Activated T-cell treated with anti-CD3 and anti-CD28 coated beads for 4 hours (primary cell): Measurements from ENCODE around the gene CHN2.
A peak's percentile ranks its signal among the peaks of the same experiment; 100 is the strongest.

Experiments used
- DNase-seq: peaks from one replicate; pipeline ENCODE4 v3.0.0-alpha.2; 2020

Gene CHN2

DNA sequence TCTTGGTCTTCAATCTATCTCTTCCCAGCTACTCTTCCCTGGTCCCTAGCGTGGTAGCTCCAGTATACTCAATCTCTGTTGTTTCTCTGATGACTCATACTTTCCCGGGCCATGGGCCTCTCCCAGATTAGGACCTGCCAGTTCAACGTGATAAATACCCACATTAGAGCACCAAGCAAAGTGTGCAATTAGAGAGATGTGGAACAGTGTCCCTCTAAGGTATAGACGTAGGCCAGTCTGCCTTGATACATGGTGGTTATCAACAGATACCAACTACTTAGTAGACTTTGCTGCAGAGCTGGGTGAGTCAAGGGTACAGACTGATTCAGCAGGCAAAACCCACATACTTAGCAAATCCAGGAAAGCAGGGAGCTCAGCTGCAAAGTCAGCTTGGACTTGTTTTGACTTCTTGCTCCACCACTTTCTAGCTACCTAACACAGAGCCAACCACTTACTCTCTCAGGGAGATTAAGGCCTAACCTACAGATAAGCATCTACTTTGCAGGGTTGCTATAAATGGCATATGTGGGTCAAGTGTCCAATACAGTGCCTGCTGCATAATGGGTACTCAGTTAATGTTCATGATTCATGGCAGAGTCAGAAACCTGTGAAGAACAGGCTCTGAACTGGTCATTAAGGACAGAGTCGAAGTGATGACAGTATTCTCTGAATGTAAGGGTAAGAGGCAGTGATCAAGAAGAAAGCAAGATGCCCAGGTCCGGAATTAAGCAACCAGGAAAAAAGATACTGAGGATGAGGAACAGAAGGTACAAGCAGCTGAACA, 176.1 kb downstream of the CHN2 start:
- DNase-seq, result no peak

DNA sequence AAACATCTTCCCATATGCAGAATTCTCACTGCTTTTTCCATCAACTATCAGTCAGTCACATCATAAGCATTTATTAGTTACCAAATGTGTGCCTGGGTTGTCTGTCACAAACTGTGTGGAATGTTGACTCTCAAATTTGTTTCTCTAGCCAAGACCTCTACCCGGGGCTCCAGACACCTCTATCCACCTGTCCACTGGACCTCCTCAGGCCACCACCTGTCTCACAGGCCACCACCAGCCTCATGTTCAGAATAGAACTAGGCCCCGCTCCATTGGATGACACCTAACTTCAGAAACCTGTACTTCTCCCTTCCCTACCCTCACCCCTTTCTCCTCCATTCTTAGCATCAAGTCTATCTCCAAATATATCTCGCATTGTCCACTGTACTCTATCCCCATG, 176.9 kb downstream of the CHN2 start:
- DNase-seq, result no peak

DNA sequence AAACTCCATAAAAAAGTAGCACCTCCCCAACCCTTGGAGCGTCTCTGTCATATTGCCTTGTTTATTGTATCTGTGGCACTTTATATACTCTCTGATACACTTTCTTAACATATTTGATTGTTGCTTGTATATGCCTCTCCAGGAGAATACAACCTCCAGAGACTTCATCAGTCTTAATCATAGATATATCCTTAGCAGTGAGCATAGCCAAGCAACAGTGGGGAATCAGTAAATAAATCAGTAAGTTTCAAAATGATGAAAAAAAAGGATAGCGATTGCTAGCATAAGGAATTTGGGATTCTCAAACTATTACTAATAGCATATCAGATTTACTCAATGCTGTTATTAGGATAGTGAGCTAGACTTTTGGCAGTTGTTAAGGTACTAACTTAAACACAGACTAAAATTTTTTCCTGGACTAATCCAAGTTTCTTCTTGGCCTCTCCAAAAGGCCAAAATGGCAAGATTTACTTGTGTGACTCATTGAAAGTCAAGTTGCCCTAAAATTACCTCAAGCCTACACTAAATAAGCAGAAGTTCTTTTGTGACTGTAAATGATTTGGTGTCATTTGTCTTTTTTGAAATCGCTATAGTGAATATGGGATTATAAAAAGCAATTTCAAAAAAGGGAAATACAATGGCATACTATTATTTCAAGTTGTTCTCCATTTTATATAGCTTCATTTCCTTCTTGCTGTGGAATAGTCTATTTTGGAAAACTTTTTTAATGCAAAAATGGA, 177.9 kb downstream of the CHN2 start:
- DNase-seq, result no peak

DNA sequence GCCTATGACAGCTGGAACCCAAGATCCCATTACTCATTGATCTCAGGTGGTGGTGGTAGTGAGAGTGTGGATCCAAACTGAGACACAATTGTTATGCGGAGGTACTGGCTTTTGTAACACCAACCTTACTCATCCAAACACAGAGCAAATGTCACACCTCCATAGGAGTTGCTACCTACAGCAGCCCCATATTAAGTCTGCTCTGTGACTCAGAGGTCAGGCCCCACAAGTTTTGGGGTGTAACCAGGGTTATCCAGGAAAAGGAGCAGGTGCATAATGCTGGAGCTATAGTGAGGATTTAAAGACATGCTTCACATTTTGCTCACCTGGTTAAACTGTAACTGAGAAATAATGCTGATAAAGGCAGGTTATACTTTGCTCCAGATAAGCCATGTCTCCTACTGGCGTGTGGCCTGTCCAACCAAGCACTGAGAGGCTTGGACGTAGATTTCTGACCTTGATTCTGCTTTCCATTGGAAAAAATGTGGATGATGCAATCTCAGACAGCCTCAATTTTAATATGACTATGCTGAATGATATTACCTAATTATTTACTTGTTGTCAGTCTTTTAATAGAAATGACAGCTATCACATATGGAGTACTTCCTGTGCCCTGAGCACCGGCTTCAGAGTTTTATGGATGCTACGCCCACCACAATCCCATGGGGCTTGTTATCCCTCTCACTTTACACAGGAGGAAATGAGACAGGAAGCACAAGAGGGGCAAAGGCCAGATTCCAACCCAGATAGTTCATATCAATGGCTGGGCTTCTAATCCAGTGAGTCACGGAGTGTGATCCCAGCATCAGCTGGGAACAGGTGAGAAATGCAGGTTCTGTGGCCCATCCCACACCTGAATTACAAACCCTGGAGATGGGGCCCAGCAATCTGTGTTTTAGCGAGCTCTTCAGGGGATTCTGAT, 181.3 kb downstream of the CHN2 start:
- no peak for DNase-seq

DNA sequence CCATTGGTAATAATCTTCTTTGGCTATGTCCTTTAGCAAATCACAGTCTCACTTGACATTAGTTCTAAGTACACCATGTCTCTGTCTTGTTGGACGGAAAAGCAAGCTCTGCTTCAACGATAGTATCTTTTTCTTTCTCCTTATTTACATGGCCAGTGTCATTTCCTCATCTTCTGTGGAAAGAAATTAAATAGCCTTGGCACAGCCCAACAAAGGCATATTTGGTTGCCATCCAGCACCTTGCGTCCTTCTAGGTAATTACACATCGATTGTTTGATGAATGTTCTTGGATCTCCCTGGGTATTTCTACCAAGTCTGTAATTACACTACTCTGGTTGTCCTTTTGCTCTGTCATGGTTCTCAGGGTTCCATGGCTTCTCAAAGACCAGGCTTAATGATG, 183.1 kb downstream of the CHN2 start:
- no peak for DNase-seq

DNA sequence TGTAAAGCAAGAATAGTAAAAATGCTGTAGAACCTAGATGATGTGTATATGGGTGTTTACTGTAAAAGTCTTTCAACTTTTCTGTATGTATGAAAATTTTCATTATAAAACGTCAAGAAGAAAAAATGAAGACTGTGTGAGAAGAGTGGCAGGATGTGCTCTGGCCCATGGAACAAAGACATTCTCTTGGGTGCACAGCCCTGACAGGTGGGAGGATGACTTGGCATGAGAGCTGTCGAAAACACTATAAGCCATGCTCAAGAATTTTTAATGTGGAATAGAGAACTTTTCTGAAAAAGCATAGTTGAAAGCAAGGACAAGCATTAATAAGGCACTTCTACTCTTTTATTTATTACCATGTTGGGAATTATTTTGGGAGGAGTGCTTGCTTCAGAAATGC, 185.0 kb downstream of the CHN2 start:
- no peak for DNase-seq

DNA sequence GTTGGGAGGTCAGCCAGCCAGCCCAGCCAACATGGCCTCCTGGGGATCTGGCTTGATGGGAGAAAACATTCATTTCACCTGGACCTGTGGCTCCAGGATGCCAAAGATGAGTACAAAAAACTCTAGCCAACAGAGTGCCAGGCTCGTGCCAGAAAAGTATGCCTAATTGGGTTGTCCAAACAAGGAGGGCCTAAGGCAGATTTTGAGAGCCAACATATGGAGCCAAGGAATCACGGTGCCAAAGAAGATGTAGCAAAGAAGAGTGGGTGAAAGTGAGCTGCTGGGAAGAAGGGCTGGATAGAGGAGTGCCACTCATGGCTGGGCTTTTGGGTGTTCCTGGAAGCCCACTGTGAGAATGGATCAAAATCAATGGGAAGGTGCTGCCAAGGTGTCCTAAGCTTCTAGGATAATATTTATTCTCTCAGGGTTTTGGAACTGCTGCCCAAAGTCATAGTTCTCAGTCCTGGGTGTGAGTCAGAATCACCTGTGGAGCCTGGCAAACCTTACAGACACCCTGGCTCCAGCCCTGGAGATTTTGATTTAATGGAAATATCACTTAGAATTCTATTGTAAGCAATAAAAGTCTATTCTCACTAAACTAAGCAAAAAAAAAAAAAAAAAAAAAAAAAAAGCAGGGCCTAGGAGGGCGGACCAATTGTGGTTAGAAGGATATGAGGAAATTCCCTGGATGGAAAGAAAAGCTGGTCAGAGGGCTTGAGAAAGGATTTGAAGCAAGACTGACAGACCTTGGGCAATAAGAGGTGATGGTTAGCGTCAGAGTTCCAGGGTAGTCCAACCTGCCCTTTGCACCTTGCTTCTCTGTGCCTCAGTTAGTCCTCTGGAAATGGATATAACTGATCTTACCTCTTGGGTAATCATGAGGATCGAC, 186.9 kb downstream of the CHN2 start:
- no peak for DNase-seq

DNA sequence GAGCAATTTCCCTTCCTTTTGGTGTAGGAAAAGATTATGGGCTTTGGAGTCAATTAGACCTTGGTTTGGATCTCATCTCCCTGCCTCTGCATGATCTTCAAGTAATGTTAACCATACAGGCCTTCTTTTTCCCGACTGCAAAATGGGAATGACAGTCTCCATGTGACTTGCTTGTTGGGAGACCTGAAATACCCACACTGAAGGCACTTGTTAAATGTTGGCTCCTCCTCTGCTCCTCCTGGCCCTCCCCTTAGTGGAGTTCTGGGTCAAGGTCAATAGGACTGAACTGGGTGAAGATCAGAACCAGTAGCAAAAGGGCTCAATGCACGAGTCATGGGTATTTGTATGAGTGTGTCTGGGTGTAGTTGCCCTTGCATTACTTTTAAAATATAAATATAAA, 189.7 kb downstream of the CHN2 start:
- no peak for DNase-seq

DNA sequence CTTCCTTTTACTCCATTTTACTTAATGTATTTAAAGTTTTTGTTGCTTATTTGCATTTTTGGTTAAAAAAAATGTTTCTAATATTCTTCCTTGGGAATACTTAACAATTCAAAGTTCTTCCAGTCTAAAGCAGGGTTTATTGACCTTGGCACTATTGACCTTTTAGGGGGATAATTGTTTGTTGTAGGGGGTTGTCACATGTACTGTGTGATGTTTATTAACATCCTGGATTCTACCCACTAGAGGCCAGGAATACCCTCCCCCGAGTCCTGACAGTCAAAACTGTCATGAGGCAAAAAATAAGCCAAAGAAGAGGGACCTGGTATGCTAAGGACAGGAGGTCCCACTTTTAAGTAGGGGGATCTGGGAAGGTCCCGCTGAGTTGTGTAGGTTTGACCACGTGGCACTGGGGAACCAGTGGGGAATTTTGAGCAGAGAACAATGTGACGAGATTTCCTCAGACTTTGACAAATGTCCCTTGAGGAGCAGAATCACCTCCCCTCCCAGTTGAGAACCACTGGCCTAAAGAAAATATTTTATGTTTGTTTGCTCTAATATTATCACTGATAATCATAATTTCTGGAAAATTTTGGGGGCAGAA, 190.7 kb downstream of the CHN2 start:
- no peak for DNase-seq

DNA sequence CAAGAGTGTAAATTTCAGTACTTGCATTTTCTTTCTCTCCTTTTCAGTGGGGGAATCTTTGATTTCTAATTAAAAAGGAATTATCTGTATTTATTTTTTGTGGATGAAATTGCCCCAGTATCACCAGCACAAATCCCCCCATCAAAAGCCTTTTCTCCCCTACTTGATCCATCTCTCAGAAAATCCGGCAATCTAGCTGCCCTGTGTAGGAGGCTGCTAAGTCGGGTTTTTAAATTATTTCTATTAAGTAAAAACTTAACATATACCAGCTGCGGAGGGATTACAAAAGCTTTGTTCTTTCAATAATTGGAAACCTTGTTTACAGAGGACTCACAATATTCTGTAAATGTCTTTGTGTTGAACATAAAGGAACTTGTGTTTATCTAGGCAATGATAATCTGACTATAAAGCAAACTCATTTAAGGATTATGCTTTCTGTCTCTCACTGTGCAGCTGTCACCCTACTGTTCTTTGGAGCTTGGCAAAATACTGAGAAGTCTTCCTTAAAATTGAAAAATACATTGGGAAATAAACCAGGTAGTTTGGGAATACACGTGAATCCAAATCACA, 191.7 kb downstream of the CHN2 start:
- no peak for DNase-seq

DNA sequence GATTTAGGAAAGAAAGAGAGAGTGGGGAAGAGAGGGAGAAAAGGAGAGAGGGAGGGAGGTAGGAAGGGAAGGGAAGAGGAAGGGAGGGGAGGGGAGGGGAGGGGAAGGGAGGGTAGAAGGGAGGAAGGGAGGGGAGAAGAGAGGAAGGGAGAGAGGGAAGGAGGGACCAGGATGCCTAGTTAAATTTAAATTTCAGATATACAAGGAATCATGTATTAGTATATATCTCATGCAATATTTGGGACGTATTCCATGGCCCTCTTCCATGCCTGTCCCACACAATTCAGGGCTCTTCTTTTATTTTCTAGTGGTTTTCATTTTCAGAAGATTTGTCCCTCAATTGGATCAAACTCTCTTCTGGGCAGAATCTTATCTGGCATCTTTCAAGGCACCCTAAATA, 196.7 kb downstream of the CHN2 start:
- DNase-seq, result no peak

DNA sequence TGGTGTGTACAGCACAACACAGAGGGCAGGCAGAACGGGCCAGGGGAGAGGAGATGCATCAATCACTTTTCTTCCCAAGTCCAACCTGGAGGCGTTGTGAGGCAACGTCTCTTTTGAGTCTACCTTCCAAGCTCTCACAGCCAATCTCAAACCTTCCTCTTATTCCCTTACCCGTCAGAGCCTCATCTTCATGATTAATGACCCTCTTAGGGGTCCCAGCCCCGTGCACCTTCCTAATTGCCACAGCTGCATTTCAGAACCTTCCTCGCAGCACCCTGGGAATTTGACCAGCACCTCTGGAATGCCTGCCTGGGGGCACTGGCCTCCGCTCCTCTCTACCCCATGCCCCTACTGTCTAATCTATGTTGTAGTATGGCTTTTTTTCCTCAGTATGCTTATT, 199.7 kb downstream of the CHN2 start:
- no peak for DNase-seq

DNA sequence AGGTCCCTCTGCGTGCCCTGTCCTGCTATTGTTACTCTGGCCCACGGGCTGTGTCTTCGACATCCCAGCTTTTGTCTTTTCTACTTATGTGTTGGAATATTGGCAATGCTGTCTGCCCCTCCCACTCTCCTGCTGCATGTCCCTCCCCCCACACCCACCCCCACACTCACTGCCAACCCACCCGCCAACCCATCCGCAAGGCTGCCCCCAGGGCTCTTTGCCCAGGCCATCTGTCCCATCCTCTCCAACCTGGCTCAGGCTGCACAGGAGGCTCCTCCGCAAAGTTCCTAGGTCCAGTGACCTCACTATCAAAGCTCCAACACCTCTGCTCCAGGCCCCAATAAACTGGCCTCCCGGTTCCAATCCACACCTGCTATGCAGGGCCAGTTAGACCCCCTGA, 202.0 kb downstream of the CHN2 start:
- no peak for DNase-seq

DNA sequence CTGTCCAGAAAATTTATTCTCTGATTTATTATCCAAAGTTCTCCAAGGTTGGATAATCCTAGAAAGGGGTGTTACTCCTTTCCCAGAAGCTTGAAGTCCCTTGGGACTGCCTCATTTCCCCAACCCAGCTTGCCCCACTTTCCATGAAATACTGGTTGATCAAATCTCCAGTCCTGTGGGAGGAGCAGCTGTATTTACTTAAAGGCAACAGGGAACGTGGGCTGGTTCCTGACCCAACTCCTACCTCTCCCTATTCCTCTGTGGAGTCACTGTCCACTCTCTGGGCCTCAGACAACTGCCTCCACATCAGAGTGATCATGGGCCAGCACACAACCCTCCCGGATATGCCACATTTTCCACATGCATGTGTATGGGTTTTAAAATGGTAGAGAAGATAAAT, 202.8 kb downstream of the CHN2 start:
- no peak for DNase-seq

DNA sequence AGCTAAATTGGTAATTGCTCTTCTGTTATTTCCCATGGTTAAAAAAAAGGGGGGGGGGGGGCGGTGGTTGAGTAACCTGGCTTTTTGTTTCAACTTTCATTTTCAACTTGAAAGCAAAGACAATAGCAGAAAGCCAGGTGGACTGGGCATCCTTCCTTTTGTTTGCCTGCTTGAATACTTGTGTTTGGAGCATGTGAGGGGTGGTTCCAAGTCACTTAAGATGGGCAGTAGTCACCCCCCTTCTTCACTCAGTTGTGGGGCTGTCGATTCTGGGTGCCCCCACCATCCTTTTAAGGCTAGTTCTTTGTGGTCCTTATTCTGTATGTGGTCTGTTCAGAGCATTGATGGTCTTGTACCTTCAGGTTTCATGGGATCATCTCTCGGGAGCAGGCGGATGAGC, 203.4 kb downstream of the CHN2 start:
- no peak for DNase-seq

DNA sequence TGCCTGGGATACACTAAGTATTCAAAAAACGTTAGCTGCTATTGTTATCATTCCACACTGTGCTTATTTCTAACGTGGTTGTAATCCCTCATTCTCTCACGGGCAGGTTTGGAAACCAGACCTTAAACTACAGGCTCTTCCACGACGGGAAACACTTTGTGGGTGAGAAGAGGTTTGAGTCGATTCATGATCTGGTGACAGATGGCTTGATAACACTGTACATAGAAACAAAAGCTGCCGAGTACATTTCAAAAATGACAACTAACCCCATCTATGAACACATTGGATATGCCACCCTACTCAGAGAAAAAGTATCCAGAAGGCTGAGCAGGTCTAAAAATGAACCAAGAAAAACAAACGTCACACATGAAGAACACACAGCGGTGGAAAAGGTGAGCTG, 205.9 kb downstream of the CHN2 start:
- DNase-seq, result no peak

DNA sequence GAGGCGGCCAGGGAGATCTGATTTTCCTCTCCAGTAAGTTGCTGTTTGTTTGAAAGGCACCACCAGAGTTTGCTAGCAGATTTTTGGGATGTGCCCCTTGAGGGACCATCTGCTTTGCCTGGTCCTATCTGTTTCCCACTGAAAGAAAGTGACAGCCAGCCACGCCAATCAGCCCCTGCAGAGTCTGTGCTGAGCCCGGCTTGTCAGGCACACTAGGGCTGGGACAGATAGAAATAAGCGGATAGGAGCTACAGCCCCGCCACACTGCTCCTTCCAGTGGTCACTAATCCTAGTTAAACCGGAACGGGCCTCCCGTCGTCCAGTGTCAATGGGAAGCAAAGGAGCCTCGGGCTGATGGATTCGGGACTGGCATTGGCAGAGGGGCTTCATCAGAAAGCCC, 207.2 kb downstream of the CHN2 start:
- no peak for DNase-seq

DNA sequence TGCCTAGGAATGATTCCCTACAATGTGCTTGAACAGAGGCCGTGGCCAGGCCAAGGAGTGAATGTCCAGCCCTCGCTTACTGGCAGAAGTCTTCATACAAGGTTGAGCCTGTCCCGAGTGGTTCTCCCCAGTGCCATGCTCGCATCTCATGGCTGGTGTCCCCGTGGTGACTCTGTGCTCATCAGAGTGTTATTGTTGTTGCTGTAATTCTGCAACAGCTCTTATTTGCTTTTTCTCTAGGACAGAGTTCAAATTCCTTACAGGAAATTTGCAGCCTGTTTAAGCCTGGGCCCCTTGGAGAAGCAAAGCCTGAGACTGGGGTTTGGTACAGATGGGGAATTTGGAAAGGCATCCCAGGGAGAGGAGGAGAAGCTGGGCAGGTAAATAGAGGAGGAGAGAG, 211.3 kb downstream of the CHN2 start:
- DNase-seq, result no peak

DNA sequence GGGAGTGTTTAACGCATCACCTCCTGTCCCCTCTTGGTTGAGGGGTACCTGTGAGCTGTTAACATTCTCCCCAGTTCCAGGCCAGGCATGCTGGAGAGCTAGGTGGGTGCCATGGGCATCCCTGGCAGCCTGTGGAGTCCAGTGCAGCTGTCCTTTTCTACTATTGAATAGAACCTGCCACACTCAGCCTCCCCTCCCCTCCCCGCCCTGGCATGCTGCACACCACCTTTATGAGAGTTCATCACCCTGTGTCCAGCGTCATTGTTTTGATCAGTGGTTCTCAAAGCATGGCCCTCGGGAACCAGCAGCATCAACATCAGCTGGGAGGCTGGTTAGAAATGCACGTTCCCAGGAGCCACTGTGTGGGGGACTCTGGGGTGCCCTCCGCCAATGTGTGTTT, 211.8 kb downstream of the CHN2 start:
- DNase-seq, result no peak

DNA sequence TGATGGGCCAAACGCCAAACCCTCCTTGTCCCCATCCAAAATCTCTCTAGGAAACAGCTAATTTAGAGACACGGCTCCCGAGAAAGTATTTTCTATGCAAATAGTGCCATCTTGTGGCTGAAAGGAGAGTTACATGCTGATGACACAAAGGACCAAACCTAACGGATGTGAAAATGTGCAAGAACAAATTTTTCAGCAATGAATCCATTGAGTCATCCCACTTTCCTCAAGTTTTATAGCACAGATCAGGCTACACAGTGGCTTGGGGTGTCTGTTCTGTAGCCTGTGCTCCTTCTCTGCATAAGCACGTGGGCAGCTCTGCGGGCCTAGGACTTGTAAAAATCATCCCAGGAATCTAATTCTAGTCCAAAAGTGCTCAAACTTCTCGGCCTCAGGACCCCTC, 214.3 kb downstream of the CHN2 start:
- peak; percentile 48 for DNase-seq

DNA sequence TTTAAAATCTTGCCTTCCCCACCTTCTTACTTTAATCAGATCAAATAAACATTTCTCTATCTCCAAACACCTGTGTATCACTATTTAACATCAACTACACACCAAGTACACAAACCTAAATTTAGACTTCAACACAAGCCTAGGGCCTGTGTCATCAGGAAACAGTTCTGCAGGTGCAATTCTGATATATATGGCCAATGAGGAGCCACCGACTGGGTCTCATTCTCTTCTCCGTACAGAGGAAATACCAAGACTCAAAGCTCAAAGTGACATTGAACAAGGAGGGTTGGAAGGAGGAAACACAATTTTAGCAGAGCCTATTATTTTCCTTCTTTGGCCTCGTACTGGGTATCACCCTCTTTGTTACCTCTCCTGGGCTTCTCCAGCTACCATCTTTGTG, 216.4 kb downstream of the CHN2 start:
- DNase-seq, result no peak

DNA sequence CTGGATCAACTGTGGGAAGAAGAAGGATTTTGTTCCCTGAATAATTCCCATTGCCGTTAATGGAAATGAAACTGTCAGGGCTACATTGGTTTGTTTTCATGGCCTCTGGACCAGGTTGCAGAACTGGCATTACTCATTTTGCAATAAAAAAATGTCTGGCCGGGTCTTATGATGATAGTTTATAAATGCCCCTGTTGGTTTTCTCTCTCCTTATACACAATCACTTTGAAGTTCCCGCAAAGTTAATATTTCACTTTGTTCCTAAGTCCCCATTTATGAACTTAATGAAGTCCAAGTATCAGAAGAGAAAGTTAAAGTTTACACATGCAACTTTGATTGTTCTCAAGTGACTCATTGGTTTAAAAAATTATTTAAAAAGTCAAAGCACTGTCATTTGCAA, 218.3 kb downstream of the CHN2 start:
- DNase-seq, result no peak
